NCI-H1092 treated with DMSO at 0.1 percent for 48 hours (cell line): Measurements from ENCODE around the gene ADAMTS7.
"Not testable (repeated sequence)": the region's sequence is repeated elsewhere in the genome, so short reads cannot be mapped to it uniquely, and the experiment has no call there.

ENCODE experiments used
- DNase-seq: peaks from one replicate; lab custom pipeline; 2025; lab: John Stamatoyannopoulos, UW

ADAMTS7 gene

GRCh38 chr15:78726870-78727551, 84.3 kb downstream of the ADAMTS7 start:
- DNase-seq: no peak

DNA sequence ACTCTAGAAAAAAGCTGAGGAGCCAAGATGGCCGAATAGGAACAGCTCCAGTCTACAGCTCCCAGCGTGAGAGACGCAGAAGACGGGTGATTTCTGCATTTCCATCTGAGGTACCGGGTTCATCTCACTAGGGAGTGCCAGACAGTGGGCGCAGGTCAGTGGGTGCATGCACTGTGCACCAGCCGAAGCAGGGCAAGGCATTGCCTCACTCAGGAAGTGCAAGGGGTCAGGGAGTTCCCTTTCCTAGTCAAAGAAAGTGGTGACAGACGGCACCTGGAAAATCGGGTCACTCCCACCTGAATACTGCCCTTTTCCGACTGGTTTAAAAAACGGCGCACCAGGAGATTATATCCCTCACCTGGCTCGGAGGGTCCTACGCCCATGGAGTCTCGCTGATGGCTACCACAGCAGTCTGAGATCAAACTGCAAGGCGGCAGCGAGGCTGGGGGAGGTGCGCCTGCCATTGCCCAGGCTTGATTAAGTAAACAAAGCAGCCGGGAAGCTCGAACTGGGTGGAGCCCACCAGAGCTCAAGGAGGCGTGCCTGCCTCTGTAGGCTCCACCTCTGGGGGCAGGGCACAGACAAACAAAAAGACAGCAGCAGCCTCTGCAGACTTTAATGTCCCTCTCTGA, 91.3 kb downstream of the ADAMTS7 start:
- DNase-seq: not testable (repeated sequence)

DNA sequence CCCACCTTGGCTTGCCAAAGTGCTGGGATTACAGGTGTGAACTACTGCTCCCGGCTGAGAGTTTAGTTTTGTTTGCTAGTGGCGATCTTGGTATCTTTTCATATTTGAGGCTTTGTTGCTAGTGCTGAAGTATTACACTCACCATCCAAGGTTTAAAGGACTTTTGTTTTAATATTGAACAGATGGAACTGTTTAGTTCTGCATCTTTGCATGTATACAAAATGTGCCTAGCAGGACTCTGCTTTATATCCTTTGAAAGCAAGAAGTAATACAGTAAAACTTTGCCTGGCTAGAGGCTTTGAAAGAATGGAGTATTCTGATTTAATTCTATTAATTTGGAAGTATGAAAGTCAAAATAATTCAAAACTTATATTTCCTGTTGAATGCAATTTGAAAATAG, 92.4 kb downstream of the ADAMTS7 start:
- no peak for DNase-seq

DNA sequence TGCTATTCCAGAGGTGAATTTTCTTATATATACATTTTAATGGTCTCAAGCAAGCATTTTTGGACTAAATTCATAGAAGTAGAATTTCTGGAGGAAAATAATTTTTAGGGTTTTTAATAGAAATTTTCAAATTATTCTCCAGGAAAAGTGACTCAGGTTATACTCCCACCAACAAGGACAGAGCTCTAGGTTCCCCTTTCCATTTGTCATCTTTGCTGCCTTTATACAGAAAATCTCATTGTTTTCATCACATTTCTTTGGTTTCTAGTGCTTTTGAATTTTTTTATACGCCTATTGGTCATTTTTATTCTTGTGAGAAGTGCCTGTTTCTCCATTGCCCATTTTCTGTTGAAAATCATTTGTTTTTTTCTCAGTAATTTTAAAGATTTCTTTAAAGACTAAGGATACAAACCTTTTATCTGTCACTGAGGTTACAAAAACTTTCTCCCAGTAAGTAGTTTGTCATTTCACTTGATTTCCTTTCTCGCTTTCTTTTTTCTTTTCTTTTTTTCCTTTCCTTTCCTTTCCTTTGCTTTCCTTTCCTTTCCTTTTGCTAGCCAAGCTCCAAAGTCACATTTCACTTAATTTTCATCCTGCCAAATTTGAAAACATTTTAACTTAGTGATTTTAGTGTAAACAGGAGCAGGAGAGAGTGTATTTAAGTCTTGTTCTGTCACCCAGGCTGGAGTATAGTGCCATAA, 93.2 kb downstream of the ADAMTS7 start:
- no peak for DNase-seq

DNA sequence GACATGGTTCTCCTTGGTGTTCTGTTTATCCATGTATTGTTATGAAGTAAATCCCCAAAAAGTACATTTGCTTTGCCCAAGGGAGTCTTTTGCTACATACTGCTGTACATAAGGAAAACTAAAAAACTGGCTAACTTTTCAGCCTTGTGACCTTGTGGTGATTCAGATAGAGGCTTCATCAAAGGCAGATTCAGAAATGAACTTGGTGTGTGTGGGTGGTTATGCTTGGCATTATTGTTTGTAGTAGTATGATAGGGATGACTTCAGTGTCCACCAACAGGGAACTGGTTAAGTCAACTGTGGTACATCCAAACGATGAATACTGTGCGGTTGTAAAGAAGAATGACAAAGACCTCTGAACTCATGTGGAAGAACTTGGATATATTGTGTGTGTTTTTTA, 94.6 kb downstream of the ADAMTS7 start:
- no peak for DNase-seq

- DNase-seq: no peak
These were observed 95.3 kb downstream of the ADAMTS7 start for GRCh38 chr15:78715930-78716329.

DNA sequence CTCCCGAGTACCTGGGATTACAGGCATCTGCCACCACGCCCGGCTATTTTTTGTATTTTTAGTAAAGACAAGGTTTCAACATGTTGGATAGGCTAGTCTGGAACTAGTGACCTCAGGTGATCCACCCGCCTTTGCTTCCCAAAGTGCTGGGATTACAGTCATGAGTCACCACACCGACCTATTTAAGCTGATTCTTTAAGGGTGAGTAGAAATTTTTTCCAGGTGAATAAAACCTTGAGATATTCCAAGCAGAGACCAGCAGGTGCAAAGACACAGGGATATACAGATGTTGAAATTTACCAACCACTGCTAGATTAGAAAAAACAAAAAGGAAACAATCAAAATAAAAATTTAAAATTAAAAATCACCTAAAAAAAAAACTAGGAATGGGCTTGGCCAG, 95.8 kb downstream of the ADAMTS7 start:
- no peak for DNase-seq

GRCh38 chr15:78714890-78715289, 96.4 kb downstream of the ADAMTS7 start:
- DNase-seq: no peak

DNA sequence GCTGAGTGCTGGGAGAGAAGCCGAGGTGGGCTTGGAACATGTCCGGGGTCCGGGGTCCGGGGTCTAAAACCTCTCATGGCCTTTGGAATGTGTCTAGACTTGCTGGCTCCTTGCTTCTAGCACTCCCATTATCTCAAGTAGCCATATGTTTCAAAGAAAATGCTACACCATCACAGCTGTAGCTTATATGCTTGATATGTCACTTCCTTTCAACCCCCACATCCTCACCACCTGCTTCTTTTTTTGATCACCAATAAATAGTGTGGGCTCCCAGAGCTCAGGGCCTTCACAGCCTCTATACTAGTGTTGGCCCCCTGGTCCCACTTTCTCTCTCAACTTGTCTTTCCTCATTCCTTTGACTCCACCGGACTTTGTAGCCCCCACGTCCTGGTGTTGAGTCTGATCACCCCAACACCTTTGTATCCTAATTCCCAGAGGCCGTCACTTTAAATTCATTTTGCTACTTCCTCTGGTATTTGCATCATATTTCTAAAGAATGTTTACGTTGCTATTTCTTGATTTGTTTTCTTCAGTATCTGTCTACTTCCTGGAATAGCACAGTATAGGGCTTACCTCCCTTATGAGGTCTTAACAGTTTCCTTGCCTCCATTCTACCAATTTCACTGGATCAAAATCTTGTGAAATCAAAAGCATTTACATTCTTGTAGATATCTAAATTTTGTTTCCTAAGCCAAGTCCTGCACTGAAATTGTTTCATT, 98.3 kb downstream of the ADAMTS7 start:
- no peak for DNase-seq

DNA sequence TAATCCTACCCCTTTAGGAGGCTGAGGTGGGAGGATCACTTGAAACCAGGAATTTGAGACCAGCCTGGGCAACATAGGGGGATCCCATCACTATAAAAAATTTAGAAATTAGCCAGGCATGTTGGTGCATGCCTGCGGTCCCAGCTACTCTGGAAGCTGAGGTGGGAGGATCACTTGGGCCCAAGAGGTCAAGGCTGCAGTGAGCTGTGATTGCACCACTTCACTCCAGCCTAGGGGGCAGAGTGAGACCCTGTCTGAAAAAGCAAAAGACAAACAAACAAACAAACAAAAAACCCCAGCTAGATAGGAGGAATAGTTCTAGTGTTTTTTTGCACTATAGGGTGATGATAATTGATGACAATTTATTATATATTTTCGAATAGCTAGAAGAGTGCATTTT, 99.6 kb downstream of the ADAMTS7 start:
- no peak for DNase-seq

- peak; percentile 45 for DNase-seq
These were observed 101.9 kb downstream of the ADAMTS7 start for GRCh38 chr15:78709263-78709882.
